Smooth muscle cell (in vitro differentiated cells): Measurements from ENCODE around the gene SUPT20H. TPM values are rescaled to one million over a fixed set of nuclear protein-coding genes. Genes with fewer than 3 reads are reported as not detected.

ENCODE experiments used
- DNase-seq: peaks from one replicate; lab custom pipeline; 2025; ENCODE audit not compliant: unreplicated experiment; lab: John Stamatoyannopoulos, UW
- H2AFZ ChIP-seq: fragments of 200-600 bp; sonication (generic); 2 replicates; pipeline ENCODE4 v1.6.0; 2016; ENCODE audit warnings: antibody characterized with exemption, low read depth, mild to moderate bottlenecking
- H3F3A ChIP-seq: fragments of 200-600 bp; sonication (generic); 2 replicates; pipeline ENCODE4 v1.6.0; 2017; ENCODE audit warnings: antibody characterized with exemption, low read depth
- H3K27ac ChIP-seq: fragments of 200-600 bp; sonication (generic); 2 replicates; pipeline ENCODE4 v1.5.1; 2016; ENCODE audit warnings: low read depth, mild to moderate bottlenecking
- H3K27me3 ChIP-seq: fragments of 200-600 bp; sonication (generic); 2 replicates; pipeline ENCODE4 v1.6.1; 2016; ENCODE audit warnings: low read depth, mild to moderate bottlenecking
- H3K36me3 ChIP-seq: fragments of 200-600 bp; sonication (generic); 2 replicates; pipeline ENCODE4 v1.5.1; 2016; ENCODE audit warnings: low read depth
- H3K4me1 ChIP-seq: fragments of 200-600 bp; sonication (generic); 2 replicates; pipeline ENCODE4 v1.5.1; 2016; ENCODE audit warnings: low read depth
- H3K4me2 ChIP-seq: fragments of 200-600 bp; sonication (generic); 2 replicates; pipeline ENCODE4 v1.6.0; 2016; ENCODE audit warnings: mild to moderate bottlenecking
- H3K4me3 ChIP-seq: fragments of 200-600 bp; sonication (generic); 2 replicates; pipeline ENCODE4 v1.5.1; 2016; ENCODE audit warnings: mild to moderate bottlenecking
- H3K79me2 ChIP-seq: fragments of 200-600 bp; sonication (generic); 2 replicates; pipeline ENCODE4 v1.6.0; 2016; ENCODE audit warnings: low read depth, mild to moderate bottlenecking
- H3K9ac ChIP-seq: fragments of 200-600 bp; sonication (generic); 2 replicates; pipeline ENCODE4 v1.6.0; 2016; ENCODE audit warnings: low read depth
- H3K9me3 ChIP-seq: fragments of 200-600 bp; sonication (generic); replicated peaks from 2 replicates; pipeline ENCODE4 v1.5.1; 2016; ENCODE audit warnings: low read depth
- H4K20me1 ChIP-seq: fragments of 200-600 bp; sonication (generic); 2 replicates; pipeline ENCODE4 v1.6.0; 2016; ENCODE audit warnings: low read depth
- WGBS: methylation state at CpG from one replicate; pipeline ENCODE4 v1.1.7; 2016; ENCODE audit warnings: low lambda C conversion rate; 5-methylcytosine and 5-hydroxymethylcytosine counted together
- polyA plus RNA-seq: library from polyadenylated mRNA; unstranded; fragments of >200 nt; fragmentation: Nextera tagmentation; extraction: Ambion mirVana; gene quantifications from 2 replicates; pipeline ENCODE4 v1.2.1, GENCODE V29; 2016
- total RNA-seq: library from RNA; depleted of rRNA; stranded (reverse); fragments of >200 nt; gene quantifications from 2 replicates; pipeline ENCODE4 v1.2.3, GENCODE V29; 2014
- TF ChIP-seq, protein P1 (sequence below): fragments of 200-600 bp; sonication (generic); IDR thresholded peaks from 2 replicates; pipeline ENCODE4 v1.5.1; 2017; ENCODE audit warnings: borderline replicate concordance, mild to moderate bottlenecking, antibody characterized with exemption; ENCODE audit not compliant: insufficient read depth, poor library complexity, severe bottlenecking

Gene SUPT20H
- total and polyA plus RNA-seq, 2 experiments from 2014 or later: 46.9 to 116 TPM

DNA sequence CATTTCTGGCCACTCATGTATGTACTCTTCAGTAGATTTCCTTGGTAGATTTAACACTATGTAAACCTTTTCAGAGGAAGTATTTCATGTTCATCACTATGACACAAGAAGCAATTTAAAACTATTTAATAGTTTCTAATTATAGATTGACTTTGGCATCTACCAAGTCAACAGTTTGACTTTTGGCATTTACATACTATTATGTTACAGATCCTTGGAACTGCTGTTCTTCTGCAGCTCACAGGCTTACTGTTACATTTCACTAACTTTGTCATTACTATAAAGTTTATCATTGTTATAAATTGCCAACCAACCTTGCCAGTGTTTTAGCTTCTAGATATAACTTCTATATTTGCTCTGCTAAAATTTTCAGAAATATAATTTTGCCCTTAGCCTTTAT lies 18.7 kb downstream of the SUPT20H start:
- Histone ChIP-seq H3K9me3 (no peaks in the 10 kb centered on the region), H3K4me3 (no peak overlapping the region), H4K20me1 (peaks cover 33% of the 10 kb centered on the region), H3K27me3 (no peaks in the 10 kb centered on the region), H2AFZ (no peak overlapping the region), H3F3A (no peaks in the 10 kb centered on the region), H3K4me1 (no peaks in the 10 kb centered on the region), H3K36me3 (peaks cover 62% of the 10 kb centered on the region), H3K79me2 (peaks cover 19% of the 10 kb centered on the region), H3K27ac (no peak overlapping the region), H3K4me2 (no peak overlapping the region), H3K9ac (no peak overlapping the region)
- DNase-seq: no peak
- TF ChIP-seq, protein P1, sequence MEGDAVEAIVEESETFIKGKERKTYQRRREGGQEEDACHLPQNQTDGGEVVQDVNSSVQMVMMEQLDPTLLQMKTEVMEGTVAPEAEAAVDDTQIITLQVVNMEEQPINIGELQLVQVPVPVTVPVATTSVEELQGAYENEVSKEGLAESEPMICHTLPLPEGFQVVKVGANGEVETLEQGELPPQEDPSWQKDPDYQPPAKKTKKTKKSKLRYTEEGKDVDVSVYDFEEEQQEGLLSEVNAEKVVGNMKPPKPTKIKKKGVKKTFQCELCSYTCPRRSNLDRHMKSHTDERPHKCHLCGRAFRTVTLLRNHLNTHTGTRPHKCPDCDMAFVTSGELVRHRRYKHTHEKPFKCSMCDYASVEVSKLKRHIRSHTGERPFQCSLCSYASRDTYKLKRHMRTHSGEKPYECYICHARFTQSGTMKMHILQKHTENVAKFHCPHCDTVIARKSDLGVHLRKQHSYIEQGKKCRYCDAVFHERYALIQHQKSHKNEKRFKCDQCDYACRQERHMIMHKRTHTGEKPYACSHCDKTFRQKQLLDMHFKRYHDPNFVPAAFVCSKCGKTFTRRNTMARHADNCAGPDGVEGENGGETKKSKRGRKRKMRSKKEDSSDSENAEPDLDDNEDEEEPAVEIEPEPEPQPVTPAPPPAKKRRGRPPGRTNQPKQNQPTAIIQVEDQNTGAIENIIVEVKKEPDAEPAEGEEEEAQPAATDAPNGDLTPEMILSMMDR: no peak

DNA sequence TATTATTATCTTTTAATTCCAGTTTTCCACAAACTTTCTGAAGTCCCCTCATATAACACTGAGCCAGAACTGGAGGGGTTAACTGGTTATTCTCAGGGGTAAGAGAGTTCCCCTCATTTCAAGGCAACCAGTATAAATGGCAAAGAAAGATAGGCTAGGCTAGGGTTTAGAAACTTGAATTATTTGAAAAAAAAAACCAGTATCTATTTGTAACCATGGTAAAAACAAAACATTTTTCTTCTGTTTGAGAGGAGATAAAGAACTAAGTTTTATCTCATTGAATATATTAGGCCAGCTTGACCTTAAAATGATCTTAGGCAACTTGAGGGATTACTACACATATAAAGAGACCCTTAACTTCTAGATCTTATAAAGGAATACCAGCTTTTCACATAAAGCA lies 19.6 kb downstream of the SUPT20H start:
- Histone ChIP-seq H3K27me3 (no peaks in the 10 kb centered on the region), H3K36me3 (peaks cover 68% of the 10 kb centered on the region), H3K79me2 (peaks cover 16% of the 10 kb centered on the region), H4K20me1 (peaks cover 27% of the 10 kb centered on the region), H3K9me3 (no peaks in the 10 kb centered on the region), H3F3A (no peaks in the 10 kb centered on the region), H3K9ac (no peak overlapping the region), H2AFZ (no peak overlapping the region), H3K4me3 (no peak overlapping the region), H3K27ac (no peak overlapping the region), H3K4me1 (no peaks in the 10 kb centered on the region), H3K4me2 (no peak overlapping the region)
- DNase-seq: no peak
- TF ChIP-seq, protein P1: no peak

DNA sequence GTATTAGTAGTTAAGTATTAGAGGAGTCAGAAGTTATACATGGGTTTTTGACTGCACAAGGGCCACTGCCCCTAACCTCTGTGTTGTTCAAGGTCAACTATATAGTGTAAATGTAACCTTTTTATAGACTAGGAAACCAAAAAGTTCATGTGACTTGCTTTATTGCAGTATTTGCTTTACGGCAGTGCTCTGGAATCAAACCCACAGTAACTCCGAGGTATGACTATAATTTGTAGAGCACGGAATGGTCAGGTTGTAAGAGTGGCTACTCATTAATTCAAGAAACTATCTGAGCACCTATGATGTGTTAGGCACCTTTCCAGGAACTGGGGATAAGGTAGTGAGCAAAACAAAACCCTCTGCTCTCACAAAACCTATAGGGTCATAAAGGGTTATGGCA lies 22.2 kb downstream of the SUPT20H start:
- WGBS: 100% methylated on average over 3 of the region's 3 CpGs
- no peak for DNase-seq
- TF ChIP-seq, protein P1: no peak
- Histone ChIP-seq H3K27ac (no peak overlapping the region), H3K27me3 (no peaks in the 10 kb centered on the region), H3K9ac (no peak overlapping the region), H3K4me3 (no peak overlapping the region), H2AFZ (no peak overlapping the region), H3K9me3 (no peaks in the 10 kb centered on the region), H3K79me2 (peaks cover 16% of the 10 kb centered on the region), H3K4me1 (no peaks in the 10 kb centered on the region), H3K36me3 (peaks cover 64% of the 10 kb centered on the region), H3K4me2 (no peak overlapping the region), H3F3A (no peaks in the 10 kb centered on the region), H4K20me1 (peaks cover 16% of the 10 kb centered on the region)

DNA sequence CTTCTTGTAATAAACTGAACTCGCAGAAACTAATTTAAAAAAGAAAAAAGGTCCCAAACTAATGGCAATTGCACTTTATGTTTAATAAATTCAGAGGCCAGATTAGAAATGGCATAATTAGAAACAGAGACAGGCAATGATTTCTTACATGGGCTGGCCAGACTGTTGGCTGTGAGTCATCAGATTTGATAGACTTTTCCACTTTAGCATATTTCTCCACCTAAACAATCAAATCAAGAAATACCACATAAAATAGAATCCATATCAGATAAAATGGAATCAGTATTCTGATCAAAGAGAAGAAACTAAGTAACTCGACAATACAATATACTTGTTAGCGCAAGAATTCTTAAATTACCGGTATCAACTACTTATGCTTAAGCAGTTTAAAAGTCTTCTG lies 29.9 kb downstream of the SUPT20H start:
- Histone ChIP-seq H3K4me1 (no peaks in the 10 kb centered on the region), H3K27me3 (no peaks in the 10 kb centered on the region), H3K27ac (peak overlapping the region; percentile 23), H3K9me3 (no peaks in the 10 kb centered on the region), H3K4me2 (no peak overlapping the region), H3K9ac (no peak overlapping the region), H3F3A (no peaks in the 10 kb centered on the region), H3K79me2 (no peaks in the 10 kb centered on the region), H2AFZ (no peak overlapping the region), H3K4me3 (no peak overlapping the region), H3K36me3 (peaks cover 36% of the 10 kb centered on the region), H4K20me1 (peaks cover 4% of the 10 kb centered on the region)
- WGBS: 92% methylated on average over 4 of the region's 4 CpGs
- TF ChIP-seq, protein P1: no peak
- no peak for DNase-seq
